ENCODE measurements around the gene ADGRV1. TPM values are rescaled to one million over a fixed set of nuclear protein-coding genes. Genes with fewer than 3 reads are reported as not detected.

The ADGRV1 gene
- total RNA-seq, 1 experiment from 2014 or later: 64.8 TPM

GRCh38 chr5:91158011-91158410 is 599.4 kb downstream of the ADGRV1 start:
- Histone ChIP-seq H3K9ac (ENCODE audit: extremely low read depth, insufficient read length, low read length) (no peak overlapping the region), H2BK120ac (ENCODE audit: low read depth, low read length, poor library complexity, severe bottlenecking) (no peak overlapping the region), H3K56ac (ENCODE audit: insufficient read length, low read depth, low read length) (no peak overlapping the region), H2BK5ac (ENCODE audit: insufficient read length, low read length) (no peak overlapping the region), H2AFZ (ENCODE audit: low read length) (no peak overlapping the region), H3K27me3 (ENCODE audit: insufficient read depth, low read length) (no peaks in the 10 kb centered on the region), H2BK20ac (ENCODE audit: low read depth, low read length, poor library complexity, severe bottlenecking) (no peak overlapping the region), H2AK5ac (ENCODE audit: insufficient read length, low read length) (no peak overlapping the region), H3K79me2 (ENCODE audit: insufficient read depth, low read length) (no peaks in the 10 kb centered on the region), H3K23me2 (ENCODE audit: insufficient read length, low read depth, low read length, poor library complexity, severe bottlenecking) (no peaks in the 10 kb centered on the region), H3K4ac (ENCODE audit: low read depth, low read length) (no peak overlapping the region), H3K23ac (ENCODE audit: insufficient read length, low read depth, low read length) (no peak overlapping the region), H3T11ph (ENCODE audit: low read length) (no peak overlapping the region), H3K9me3 (ENCODE audit: control insufficient read depth, low read depth, low read length) (no peaks in the 10 kb centered on the region), H3K27ac (ENCODE audit: insufficient read length, low read depth, low read length) (no peak overlapping the region), H4K20me1 (ENCODE audit: control insufficient read depth, insufficient read depth, insufficient read length) (no peaks in the 10 kb centered on the region), H3K14ac (ENCODE audit: insufficient read depth, low read length) (no peak overlapping the region), H3K79me1 (ENCODE audit: insufficient read depth, low read depth, low read length, poor library complexity, severe bottlenecking) (no peaks in the 10 kb centered on the region), H4K8ac (replicated peaks; ENCODE audit: insufficient read length, low read depth, low read length) (no peak overlapping the region), H3K18ac (ENCODE audit: insufficient read length, low read depth, low read length) (no peak overlapping the region), H3K4me2 (ENCODE audit: insufficient read depth, insufficient read length, low read length) (no peak overlapping the region), H3K4me1 (ENCODE audit: insufficient read depth, low read length) (peaks cover 5% of the 10 kb centered on the region; the same call in 1 of the 2 replicates), H2BK12ac (ENCODE audit: insufficient read length, low read depth, low read length) (no peak overlapping the region), H4K91ac (ENCODE audit: insufficient read length, low read depth, low read length) (no peak overlapping the region), H4K5ac (ENCODE audit: insufficient read length, low read depth, low read length) (no peak overlapping the region), H2BK15ac (ENCODE audit: low read depth, low read length) (no peak overlapping the region)
- TF ChIP-seq CTCF (conservative IDR thresholded peaks at IDR 0.05): no peak
- no CpG with 5 or more reads among the region's 1 CpG for WGBS (ENCODE audit: extremely low coverage, insufficient read length, low lambda C conversion rate)
- Mint-ChIP-seq H3K27ac (no peak overlapping the region; a peak in 1 of 7 replicates), H3K36me3 (ENCODE audit: insufficient read depth in 1 of 3, low read depth in 3 of 3) (peaks cover 4 to 12% (median 10%) of the 10 kb centered on the region in 3 experiments; a peak in 5 of 7 replicates), H3K4me3 (no peak overlapping the region), H3K27me3 (ENCODE audit: low read depth) (no peaks in the 10 kb centered on the region), H3K4me1 (peaks cover 6 to 11% of the 10 kb centered on the region in 2 experiments; a peak in 3 of 4 replicates), H3K9me3 (no peaks in the 10 kb centered on the region)
- no peak for DNase-seq

Data from H9 (cell line).